ENCODE results near the gene PFKP. TPM values are rescaled to one million over a fixed set of nuclear protein-coding genes. Genes with fewer than 3 reads are reported as not detected.
"Not testable (repeated sequence)": the region's sequence is repeated elsewhere in the genome, so short reads cannot be mapped to it uniquely, and the experiment has no call there.

Gene PFKP
- total RNA-seq, 2 experiments from 2014 or later: 193 to 215 TPM

- no peak overlapping the region for H3K27ac Mint-ChIP-seq
- POLR2A ChIA-PET: no interaction called here
- peaks cover 22% of the 10 kb centered on the region for H3K27me3 Mint-ChIP-seq
- H3K9me3 Mint-ChIP-seq: no peaks in the 10 kb centered on the region
- H3K4me1 Mint-ChIP-seq: peaks cover 1% of the 10 kb centered on the region
- H3K36me3 Mint-ChIP-seq: no peaks in the 10 kb centered on the region
- no peak for ATAC-seq (ENCODE audit: low read depth)
- DNase-seq: no peak
- H3K4me3 Mint-ChIP-seq: no peak overlapping the region
Measured at GRCh38 chr10:3054183-3054850, 13.0 kb upstream of the PFKP start.

DNA sequence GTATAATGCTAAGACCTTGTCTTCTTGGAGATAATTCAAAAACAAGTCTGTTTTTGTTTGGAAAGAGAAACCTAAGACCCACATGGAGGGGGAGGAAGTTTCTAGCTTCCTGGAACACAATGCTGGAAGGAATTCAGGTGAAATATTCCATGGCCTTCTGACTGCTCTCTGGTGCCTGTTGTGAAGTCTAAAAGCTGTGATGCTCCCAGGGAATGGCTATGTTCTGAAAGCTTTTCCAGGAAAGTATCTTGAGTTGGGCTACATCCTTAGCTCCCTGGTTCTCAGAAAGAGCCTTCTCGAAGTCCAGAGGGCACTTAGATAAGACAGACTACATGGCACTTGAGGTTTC lies 12.5 kb upstream of the PFKP start:
- Mint-ChIP-seq H3K36me3 (no peaks in the 10 kb centered on the region), H3K9me3 (no peaks in the 10 kb centered on the region), H3K27me3 (peaks cover 24% of the 10 kb centered on the region), H3K27ac (no peak overlapping the region), H3K4me1 (peaks cover 1% of the 10 kb centered on the region), H3K4me3 (no peak overlapping the region)
- no peak for DNase-seq
- no peak for ATAC-seq (ENCODE audit: low read depth)
- POLR2A ChIA-PET: no interaction called here

- ATAC-seq (ENCODE audit: low read depth) (no peak), DNase-seq (no peak)
- Mint-ChIP-seq H3K36me3 (no peaks in the 10 kb centered on the region), H3K27me3 (peaks cover 24% of the 10 kb centered on the region), H3K4me1 (peaks cover 1% of the 10 kb centered on the region), H3K27ac (no peak overlapping the region), H3K9me3 (no peaks in the 10 kb centered on the region), H3K4me3 (no peak overlapping the region)
- POLR2A ChIA-PET: no interaction called here
Measured at GRCh38 chr10:3056280-3057037, 10.9 kb upstream of the PFKP start.

- POLR2A ChIA-PET: no interaction called here
- no peak overlapping the region for H3K27ac Mint-ChIP-seq
Measured at GRCh38 chr10:3057946-3058345, 9.4 kb upstream of the PFKP start.

GRCh38 chr10:3059974-3060373 lies 7.4 kb upstream of the PFKP start:
- Mint-ChIP-seq H3K9me3 (no peaks in the 10 kb centered on the region), H3K4me1 (peaks cover 1% of the 10 kb centered on the region), H3K4me3 (no peak overlapping the region), H3K36me3 (no peaks in the 10 kb centered on the region), H3K27me3 (peaks cover 31% of the 10 kb centered on the region), H3K27ac (no peak overlapping the region)
- POLR2A ChIA-PET: no interaction called here
- ATAC-seq (ENCODE audit: low read depth) (no peak), DNase-seq (no peak)

More at GRCh38 chr10:3057946-3058345, 9.4 kb upstream of the PFKP start:
- H3K9me3 Mint-ChIP-seq: no peaks in the 10 kb centered on the region
- peaks cover 1% of the 10 kb centered on the region for H3K4me1 Mint-ChIP-seq
- DNase-seq (no peak), ATAC-seq (ENCODE audit: low read depth) (no peak)
- H3K36me3 Mint-ChIP-seq: no peaks in the 10 kb centered on the region
- H3K27me3 Mint-ChIP-seq: peaks cover 24% of the 10 kb centered on the region
- H3K4me3 Mint-ChIP-seq: no peak overlapping the region

GRCh38 chr10:3060481-3060889 lies 6.9 kb upstream of the PFKP start:
- H3K36me3 Mint-ChIP-seq: no peaks in the 10 kb centered on the region
- H3K9me3 Mint-ChIP-seq: no peaks in the 10 kb centered on the region
- POLR2A ChIA-PET: no interaction called here
- H3K27ac Mint-ChIP-seq: no peak overlapping the region
- no peak overlapping the region for H3K4me3 Mint-ChIP-seq
- ATAC-seq (ENCODE audit: low read depth): no peak
- H3K27me3 Mint-ChIP-seq: peaks cover 27% of the 10 kb centered on the region
- DNase-seq: no peak
- H3K4me1 Mint-ChIP-seq: peaks cover 1% of the 10 kb centered on the region

GRCh38 chr10:3061323-3061898 lies 5.9 kb upstream of the PFKP start:
- peaks cover 31% of the 10 kb centered on the region for H3K27me3 Mint-ChIP-seq
- H3K4me3 Mint-ChIP-seq; DNase-seq; POLR2A ChIA-PET; H3K27ac Mint-ChIP-seq; H3K9me3 Mint-ChIP-seq; H3K36me3 Mint-ChIP-seq; ATAC-seq (ENCODE audit: low read depth); H3K4me1 Mint-ChIP-seq: not testable (repeated sequence)

- no peak for DNase-seq
- H3K27me3 Mint-ChIP-seq: peaks cover 26% of the 10 kb centered on the region
- no peak for ATAC-seq (ENCODE audit: low read depth)
- POLR2A ChIA-PET: no interaction called here
- no peak overlapping the region for H3K27ac Mint-ChIP-seq
- H3K4me3 Mint-ChIP-seq: no peak overlapping the region
- no peaks in the 10 kb centered on the region for H3K36me3 Mint-ChIP-seq
- no peaks in the 10 kb centered on the region for H3K9me3 Mint-ChIP-seq
- no peaks in the 10 kb centered on the region for H3K4me1 Mint-ChIP-seq
Measured at GRCh38 chr10:3062502-3063186, 4.7 kb upstream of the PFKP start.

- DNase-seq (no peak), ATAC-seq (ENCODE audit: low read depth) (no peak)
- POLR2A ChIA-PET: interaction anchor here (0.5 to 1.1 kb wide), 2 partner anchors 12 to 389 kb away, joined by 3 to 4 read pairs; no protein-coding TSS in a partner anchor
- Mint-ChIP-seq H3K27me3 (peaks cover 24% of the 10 kb centered on the region), H3K4me1 (peaks cover 3% of the 10 kb centered on the region), H3K36me3 (peaks cover 3% of the 10 kb centered on the region), H3K27ac (no peak overlapping the region), H3K4me3 (no peak overlapping the region), H3K9me3 (no peaks in the 10 kb centered on the region)
Measured at GRCh38 chr10:3064423-3064822, 2.9 kb upstream of the PFKP start.

- no peaks in the 10 kb centered on the region for H3K9me3 Mint-ChIP-seq
- POLR2A ChIA-PET: no interaction called here
- peaks cover 13% of the 10 kb centered on the region for H3K4me1 Mint-ChIP-seq
- H3K4me3 Mint-ChIP-seq: peak overlapping the region; percentile 65
- ATAC-seq (ENCODE audit: low read depth) (no peak), DNase-seq (no peak)
- H3K27me3 Mint-ChIP-seq: peaks cover 19% of the 10 kb centered on the region
- no peak overlapping the region for H3K27ac Mint-ChIP-seq
- peaks cover 13% of the 10 kb centered on the region for H3K36me3 Mint-ChIP-seq
Measured at GRCh38 chr10:3065622-3066021, 1.7 kb upstream of the PFKP start.

- DNase-seq (no peak), ATAC-seq (ENCODE audit: low read depth) (no peak)
- Mint-ChIP-seq H3K36me3 (peaks cover 15% of the 10 kb centered on the region), H3K27ac (no peak overlapping the region), H3K27me3 (peaks cover 19% of the 10 kb centered on the region), H3K4me3 (peak overlapping the region; percentile 81), H3K4me1 (peaks cover 16% of the 10 kb centered on the region), H3K9me3 (no peaks in the 10 kb centered on the region)
- POLR2A ChIA-PET: no interaction called here
Measured at GRCh38 chr10:3066317-3067117, 831 bp upstream of the PFKP start.

GRCh38 chr10:3067859-3068179 lies 471 bp downstream of the PFKP start:
- Mint-ChIP-seq H3K27me3 (peaks cover 19% of the 10 kb centered on the region), H3K9me3 (no peaks in the 10 kb centered on the region), H3K36me3 (peaks cover 15% of the 10 kb centered on the region), H3K4me3 (peak overlapping the region; percentile 91), H3K27ac (peak overlapping the region; percentile 83), H3K4me1 (peaks cover 24% of the 10 kb centered on the region)
- ATAC-seq (ENCODE audit: low read depth) (peak; percentile 20), DNase-seq (peak; percentile 61)
- POLR2A ChIA-PET: interaction anchor here (1.0 to 1.5 kb wide), 2 partner anchors 23 to 105 kb away, joined by 4 to 6 read pairs; partner anchors contain the start of gene PITRM1

All from activated naive CD8-positive, alpha-beta T cell treated with anti-CD3 and anti-CD28 coated beads, Interleukin-2, amount 10 ng/mL, durations not matched to agents 7 days and 5 days (primary cell).